Uterus (tissue), 2 donors: ENCODE measurements around the gene BMPR1B.

Experiments
- POLR2A ChIP-seq, 2 donors: fragments of 450-650 bp; IDR thresholded peaks; one replicate each; pipeline ENCODE4 v1.6.1; 2016; ENCODE audit warnings: antibody characterized with exemption in 2 of 2, mild to moderate bottlenecking in 1 of 2, moderate library complexity in 1 of 2
- TF ChIP-seq, protein P1 (sequence below), 4 experiments: fragments of 200-600 bp in 2 of 4; fragments of 450-650 bp in 2 of 4; sonication (generic) in 2 of 4; IDR thresholded peaks; one replicate each; pipeline ENCODE4 v1.5.1; 2016 to 2019; ENCODE audit warnings: antibody characterized with exemption in 4 of 4, mild to moderate bottlenecking in 2 of 4, moderate library complexity in 1 of 4

DNA sequence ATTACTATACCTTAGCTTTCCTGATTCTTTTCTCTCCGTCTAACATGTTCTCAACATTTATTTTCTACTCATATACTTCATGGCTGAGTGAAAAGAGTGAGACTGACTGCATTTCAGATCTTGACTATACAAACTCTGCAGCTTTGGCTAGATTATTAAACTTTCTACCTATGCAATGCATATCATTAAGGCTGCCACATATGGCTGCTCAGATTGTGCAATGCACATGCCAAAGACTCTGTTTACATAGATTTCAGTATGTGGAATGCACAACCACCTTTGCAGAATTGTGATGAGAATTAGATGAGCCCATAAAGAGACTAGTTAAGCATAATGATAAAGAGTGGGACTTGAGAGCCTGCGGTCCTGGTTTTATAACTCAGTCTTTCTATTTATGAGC is 196.5 kb downstream of the BMPR1B start:
- TF ChIP-seq POLR2A (IDR thresholded peaks at IDR 0.05) = no peak
- TF ChIP-seq, protein P1, sequence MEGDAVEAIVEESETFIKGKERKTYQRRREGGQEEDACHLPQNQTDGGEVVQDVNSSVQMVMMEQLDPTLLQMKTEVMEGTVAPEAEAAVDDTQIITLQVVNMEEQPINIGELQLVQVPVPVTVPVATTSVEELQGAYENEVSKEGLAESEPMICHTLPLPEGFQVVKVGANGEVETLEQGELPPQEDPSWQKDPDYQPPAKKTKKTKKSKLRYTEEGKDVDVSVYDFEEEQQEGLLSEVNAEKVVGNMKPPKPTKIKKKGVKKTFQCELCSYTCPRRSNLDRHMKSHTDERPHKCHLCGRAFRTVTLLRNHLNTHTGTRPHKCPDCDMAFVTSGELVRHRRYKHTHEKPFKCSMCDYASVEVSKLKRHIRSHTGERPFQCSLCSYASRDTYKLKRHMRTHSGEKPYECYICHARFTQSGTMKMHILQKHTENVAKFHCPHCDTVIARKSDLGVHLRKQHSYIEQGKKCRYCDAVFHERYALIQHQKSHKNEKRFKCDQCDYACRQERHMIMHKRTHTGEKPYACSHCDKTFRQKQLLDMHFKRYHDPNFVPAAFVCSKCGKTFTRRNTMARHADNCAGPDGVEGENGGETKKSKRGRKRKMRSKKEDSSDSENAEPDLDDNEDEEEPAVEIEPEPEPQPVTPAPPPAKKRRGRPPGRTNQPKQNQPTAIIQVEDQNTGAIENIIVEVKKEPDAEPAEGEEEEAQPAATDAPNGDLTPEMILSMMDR (IDR thresholded peaks at IDR 0.05) = no peak
